Gastrocnemius medialis (tissue), 4 donors: Measurements from ENCODE around the gene UGT1A8.

ENCODE experiments used
- POLR2A ChIP-seq, 2 donors: fragments of 450-650 bp; IDR thresholded peaks; one replicate each; pipeline ENCODE4 v1.6.1; 2017; ENCODE audit warnings: antibody characterized with exemption in 2 of 2, mild to moderate bottlenecking in 2 of 2, moderate library complexity in 2 of 2
- TF ChIP-seq, protein P1 (sequence below), 5 experiments: fragments of 450-650 bp in 3 of 5; fragments of 200-600 bp in 2 of 5; sonication (generic) in 2 of 5; IDR thresholded peaks in 4 of 5; conservative IDR thresholded peaks in 1 of 5; 1 replicate in 4 of 5; 2 replicates in 1 of 5; pipeline ENCODE4 v1.5.1; 2016 to 2019; ENCODE audit warnings: antibody characterized with exemption in 5 of 5, mild to moderate bottlenecking in 3 of 5, moderate library complexity in 3 of 5

DNA sequence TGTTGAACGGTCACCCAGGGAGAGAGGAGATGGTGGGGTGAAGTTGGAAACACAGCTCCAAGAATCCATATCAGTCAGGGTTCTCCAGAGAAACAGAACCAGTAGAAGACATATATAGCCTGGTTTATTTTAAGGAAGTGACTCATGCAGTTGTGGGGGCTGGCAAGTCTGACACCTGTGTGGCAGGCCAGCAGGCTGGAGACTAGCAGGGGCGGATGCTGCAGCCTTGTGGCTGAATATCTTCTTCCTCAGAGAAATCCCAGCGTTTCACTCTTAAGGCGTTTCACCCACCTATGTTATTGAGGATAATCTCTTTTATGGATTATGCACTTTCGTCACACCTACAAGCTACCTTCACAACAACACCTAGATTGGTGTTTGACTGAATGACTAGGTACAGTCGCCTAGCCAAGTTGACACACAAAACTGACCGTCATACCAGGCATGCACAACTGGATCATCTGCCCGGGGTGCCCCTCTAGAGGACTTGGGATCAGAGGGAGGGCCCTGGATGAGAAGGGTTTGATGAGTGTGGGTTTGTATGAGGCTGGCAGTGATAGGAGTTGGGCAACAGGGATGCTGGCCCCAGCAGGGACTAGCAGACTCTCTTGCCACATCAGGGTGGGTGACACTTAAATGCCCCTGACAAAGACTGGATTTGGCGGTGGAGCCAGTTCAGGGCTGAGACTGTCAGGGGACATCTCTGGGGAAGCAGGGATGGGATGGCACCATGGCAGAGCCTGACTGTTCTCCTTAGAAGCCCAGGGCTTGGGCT, 184.1 kb downstream of the UGT1A8 start:
- TF ChIP-seq, protein P1, sequence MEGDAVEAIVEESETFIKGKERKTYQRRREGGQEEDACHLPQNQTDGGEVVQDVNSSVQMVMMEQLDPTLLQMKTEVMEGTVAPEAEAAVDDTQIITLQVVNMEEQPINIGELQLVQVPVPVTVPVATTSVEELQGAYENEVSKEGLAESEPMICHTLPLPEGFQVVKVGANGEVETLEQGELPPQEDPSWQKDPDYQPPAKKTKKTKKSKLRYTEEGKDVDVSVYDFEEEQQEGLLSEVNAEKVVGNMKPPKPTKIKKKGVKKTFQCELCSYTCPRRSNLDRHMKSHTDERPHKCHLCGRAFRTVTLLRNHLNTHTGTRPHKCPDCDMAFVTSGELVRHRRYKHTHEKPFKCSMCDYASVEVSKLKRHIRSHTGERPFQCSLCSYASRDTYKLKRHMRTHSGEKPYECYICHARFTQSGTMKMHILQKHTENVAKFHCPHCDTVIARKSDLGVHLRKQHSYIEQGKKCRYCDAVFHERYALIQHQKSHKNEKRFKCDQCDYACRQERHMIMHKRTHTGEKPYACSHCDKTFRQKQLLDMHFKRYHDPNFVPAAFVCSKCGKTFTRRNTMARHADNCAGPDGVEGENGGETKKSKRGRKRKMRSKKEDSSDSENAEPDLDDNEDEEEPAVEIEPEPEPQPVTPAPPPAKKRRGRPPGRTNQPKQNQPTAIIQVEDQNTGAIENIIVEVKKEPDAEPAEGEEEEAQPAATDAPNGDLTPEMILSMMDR (IDR thresholded peaks at IDR 0.05 in 4 of 5, conservative IDR thresholded peaks at IDR 0.05 in 1 of 5) = no peak
- no peak for TF ChIP-seq POLR2A (IDR thresholded peaks at IDR 0.05)
